Adrenal gland (tissue), 12 donors: ENCODE data around the gene AIM2. TPM values are rescaled to one million over a fixed set of nuclear protein-coding genes. Genes with fewer than 3 reads are reported as not detected.
A peak's percentile ranks its signal among the peaks of the same experiment; 100 is the strongest.

Experiments used
- DNase-seq, 7 donors: peaks; one replicate each; pipeline ENCODE4 v3.0.0-alpha.2; 2019 to 2020
- H3K27ac ChIP-seq, 5 donors: fragments of 200-600 bp; sonication (generic) in 4 of 5; 1 replicate in 3 of 5; 2 replicates in 2 of 5; pipeline versions ENCODE4 v1.5.1 to v1.8.0; 2016 to 2020; ENCODE audit warnings: mild to moderate bottlenecking in 1 of 5
- H3K27me3 ChIP-seq: fragments of 200-600 bp; 2 replicates; pipeline ENCODE4 v1.8.0; 2021
- H3K36me3 ChIP-seq, 2 donors: fragments of 200-600 bp; replicated peaks in 1 of 2; 1 replicate in 1 of 2; 2 replicates in 1 of 2; pipeline versions ENCODE4 v1.5.1 to v1.8.0; 2018 to 2022
- H3K4me1 ChIP-seq, 2 donors: fragments of 200-600 bp; replicated peaks in 1 of 2; 1 replicate in 1 of 2; 2 replicates in 1 of 2; pipeline versions ENCODE4 v1.5.1 to v1.8.0; 2018 to 2021
- H3K4me3 ChIP-seq, 4 donors: fragments of 200-600 bp; sonication (generic) in 3 of 4; one replicate each; pipeline ENCODE4 v1.5.1; 2016 to 2018
- H3K9me3 ChIP-seq, 3 donors: fragments of 200-600 bp; sonication (generic) in 1 of 3; replicated peaks in 1 of 3; 1 replicate in 2 of 3; 2 replicates in 1 of 3; pipeline versions ENCODE4 v1.5.1 to v1.8.0; 2016 to 2021
- POLR2A ChIP-seq, 2 donors: fragments of 450-650 bp; IDR thresholded peaks; one replicate each; pipeline ENCODE4 v1.6.1; 2017; ENCODE audit warnings: antibody characterized with exemption in 2 of 2, mild to moderate bottlenecking in 2 of 2, moderate library complexity in 1 of 2
- WGBS, 4 donors: extraction: QIAGEN DNeasy Blood & Tissue Kit in 2 of 4; methylation state at CpG; one replicate each; pipeline versions ENCODE4 v1.1.5 to v1.1.7; 2013 to 2017; 5-methylcytosine and 5-hydroxymethylcytosine counted together
- intact Hi-C, 2 donors: fragments of 100-400 bp; cut with DNase I; formaldehyde crosslinking; loops; one replicate each; pipeline versions ENCODE4 v1.14.1 to v1.15.0; 2022 to 2023
- polyA plus RNA-seq, 3 donors: library from polyadenylated mRNA; stranded (reverse); fragments of 200-250 nt in 2 of 3; fragments of 350-450 nt in 1 of 3; fragmentation: Illumina TruSeq in 1 of 3; extraction: RNeasy Lipid Tissue Mini Kit (QIAGEN cat#74804) in 1 of 3; gene quantifications; one replicate each; pipeline ENCODE4 v1.2.3, GENCODE V29; 2013 to 2014
- total RNA-seq, 9 donors: library from RNA; depleted of rRNA in 4 of 9; stranded (reverse); fragments of >200 nt in 4 of 9; fragments of 120-200 nt in 1 of 9; fragmentation: NEBNext Ultra II Directional in 1 of 9; extraction: Animal tissue kit (Norgen Biotek cat#: 25700) in 1 of 9; gene quantifications; one replicate each; pipeline versions ENCODE4 v1.1.0 to v1.2.4, GENCODE V29; 2013 to 2023
- TF ChIP-seq, protein P1 (sequence below), 6 experiments: fragments of 450-650 bp in 4 of 6; fragments of 200-600 bp in 2 of 6; sonication (generic) in 1 of 6; IDR thresholded peaks; 1 replicate in 5 of 6; 2 replicates in 1 of 6; pipeline versions ENCODE4 v1.5.1 to v1.8.0; 2016 to 2021; ENCODE audit warnings: antibody characterized with exemption in 6 of 6, mild to moderate bottlenecking in 2 of 6, moderate library complexity in 1 of 6
- donor health status: healthy with polysubstance abuse.
- donor health status: Bipolar disorder and iron deficiency.
- donor health status: DM: yes; HTN: yes; CAD: no.
- donor health status: DM: no; HTN: no; CAD: no.
- donor health status: DM: no; HTN: no; CAD: no.
- donor health status: DM: yes; HTN: yes; CAD: no.

The AIM2 gene
- total and polyA plus RNA-seq, 12 donors, result 0.11 to 1.3 (median 0.57) TPM; not detected in 1

DNA sequence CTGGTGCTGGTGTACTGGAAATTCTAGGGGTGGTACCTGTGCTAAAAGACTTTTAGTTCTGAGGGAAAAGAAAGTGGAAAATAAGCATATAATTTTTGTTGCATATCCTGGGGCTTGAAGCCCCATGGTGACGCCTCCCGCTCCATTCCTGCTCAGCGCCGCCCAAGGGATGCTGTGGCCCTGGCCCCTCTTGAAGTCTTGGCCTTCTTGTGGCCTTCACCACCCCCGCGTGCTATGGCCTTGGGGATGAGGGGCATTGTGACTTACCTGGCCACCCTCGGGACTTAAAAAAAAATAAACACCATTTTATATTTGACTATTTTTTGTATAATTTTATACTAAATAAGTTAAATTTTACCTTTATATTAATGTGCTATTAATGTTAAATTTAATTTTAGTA lies 51.5 kb downstream of the AIM2 start:
- no peak for DNase-seq
- Histone ChIP-seq H3K27me3 (no peaks in the 10 kb centered on the region), H3K4me1 (peaks cover 0 to 17% of the 10 kb centered on the region in 2 donors), H3K4me3 (no peak overlapping the region), H3K27ac (no peak overlapping the region), H3K36me3 (peaks cover 0 to 30% of the 10 kb centered on the region in 2 donors), H3K9me3 (no peaks in the 10 kb centered on the region)
- intact Hi-C loops, result no loop called here
- no peak for TF ChIP-seq POLR2A (IDR thresholded peaks at IDR 0.05)
- TF ChIP-seq, protein P1, sequence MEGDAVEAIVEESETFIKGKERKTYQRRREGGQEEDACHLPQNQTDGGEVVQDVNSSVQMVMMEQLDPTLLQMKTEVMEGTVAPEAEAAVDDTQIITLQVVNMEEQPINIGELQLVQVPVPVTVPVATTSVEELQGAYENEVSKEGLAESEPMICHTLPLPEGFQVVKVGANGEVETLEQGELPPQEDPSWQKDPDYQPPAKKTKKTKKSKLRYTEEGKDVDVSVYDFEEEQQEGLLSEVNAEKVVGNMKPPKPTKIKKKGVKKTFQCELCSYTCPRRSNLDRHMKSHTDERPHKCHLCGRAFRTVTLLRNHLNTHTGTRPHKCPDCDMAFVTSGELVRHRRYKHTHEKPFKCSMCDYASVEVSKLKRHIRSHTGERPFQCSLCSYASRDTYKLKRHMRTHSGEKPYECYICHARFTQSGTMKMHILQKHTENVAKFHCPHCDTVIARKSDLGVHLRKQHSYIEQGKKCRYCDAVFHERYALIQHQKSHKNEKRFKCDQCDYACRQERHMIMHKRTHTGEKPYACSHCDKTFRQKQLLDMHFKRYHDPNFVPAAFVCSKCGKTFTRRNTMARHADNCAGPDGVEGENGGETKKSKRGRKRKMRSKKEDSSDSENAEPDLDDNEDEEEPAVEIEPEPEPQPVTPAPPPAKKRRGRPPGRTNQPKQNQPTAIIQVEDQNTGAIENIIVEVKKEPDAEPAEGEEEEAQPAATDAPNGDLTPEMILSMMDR (IDR thresholded peaks at IDR 0.05), result no peak
- 84 to 90% (median 87%) methylated on average over 7 of the region's 7 CpGs for WGBS, 4 donors

DNA sequence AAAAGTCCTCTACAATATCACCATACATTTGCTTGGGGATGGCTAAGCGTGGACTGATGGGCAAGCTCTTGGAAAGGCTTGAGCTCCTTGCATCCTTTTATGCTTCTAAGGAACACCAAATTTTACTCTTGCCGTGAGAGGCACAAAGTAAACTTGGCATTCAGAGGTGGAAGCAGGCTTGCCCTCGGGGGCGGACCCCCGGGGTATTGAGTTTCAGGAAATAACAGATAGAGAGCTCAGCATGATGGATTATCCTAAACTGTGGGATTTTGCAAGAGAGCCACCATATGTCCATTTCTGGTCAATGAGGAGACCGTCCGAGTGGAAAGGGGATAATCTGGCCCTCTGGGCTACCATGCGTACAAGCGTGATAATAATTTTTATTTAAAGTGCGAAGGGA lies 52.8 kb downstream of the AIM2 start:
- Histone ChIP-seq H3K4me3 (no peak overlapping the region), H3K9me3 (no peaks in the 10 kb centered on the region), H3K27me3 (no peaks in the 10 kb centered on the region), H3K36me3 (peaks cover 0 to 43% of the 10 kb centered on the region in 2 donors), H3K4me1 (peaks cover 0 to 30% of the 10 kb centered on the region in 2 donors), H3K27ac (no peak overlapping the region)
- no peak for DNase-seq
- TF ChIP-seq POLR2A (IDR thresholded peaks at IDR 0.05), result no peak
- TF ChIP-seq, protein P1 (IDR thresholded peaks at IDR 0.05), result no peak
- 92 to 95% (median 93%) methylated on average over 10 of the region's 10 CpGs for WGBS, 4 donors
- intact Hi-C loops, result no loop called here

DNA sequence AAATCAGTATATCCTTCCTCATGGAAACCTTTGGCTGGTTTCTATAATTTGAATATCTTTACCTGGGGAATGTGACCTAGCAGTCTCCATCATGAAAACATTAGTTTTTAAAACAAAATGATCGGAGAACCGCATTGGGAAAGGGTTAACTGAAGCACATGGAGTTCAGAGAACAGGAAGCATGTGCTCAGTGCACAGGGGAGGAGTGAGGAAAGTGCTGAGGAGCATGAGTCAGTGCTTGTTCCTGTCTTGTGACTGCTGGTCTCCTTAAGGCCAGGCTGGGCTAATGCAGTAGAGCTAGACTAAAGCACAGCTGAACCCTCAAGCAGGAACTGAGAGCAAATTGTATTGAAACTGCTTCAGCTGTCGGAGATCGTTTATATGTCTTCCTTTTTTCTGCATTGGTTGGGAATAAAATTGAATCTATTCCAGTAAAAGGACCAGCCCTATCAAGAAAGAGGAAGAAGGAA lies 61.1 kb downstream of the AIM2 start:
- Histone ChIP-seq H3K27ac (peak overlapping the region in 2 of 5 donors; percentile 32 to 54), H3K9me3 (no peaks in the 10 kb centered on the region), H3K4me3 (peak overlapping the region in 1 of 4 donors; percentile 12), H3K36me3 (peaks cover 0 to 49% of the 10 kb centered on the region in 2 donors), H3K4me1 (peaks cover 0 to 65% of the 10 kb centered on the region in 2 donors), H3K27me3 (no peaks in the 10 kb centered on the region)
- intact Hi-C loops, result no loop called here
- TF ChIP-seq POLR2A (IDR thresholded peaks at IDR 0.05), result peak in 1 of 2 donors; percentile 12
- TF ChIP-seq, protein P1 (IDR thresholded peaks at IDR 0.05), result peak in 1 of 6 experiments; percentile 12
- DNase-seq, result peak; percentile 41 to 82 (median 71)
- 58 to 70% (median 64%) methylated on average over 4 of the region's 4 CpGs for WGBS, 4 donors

DNA sequence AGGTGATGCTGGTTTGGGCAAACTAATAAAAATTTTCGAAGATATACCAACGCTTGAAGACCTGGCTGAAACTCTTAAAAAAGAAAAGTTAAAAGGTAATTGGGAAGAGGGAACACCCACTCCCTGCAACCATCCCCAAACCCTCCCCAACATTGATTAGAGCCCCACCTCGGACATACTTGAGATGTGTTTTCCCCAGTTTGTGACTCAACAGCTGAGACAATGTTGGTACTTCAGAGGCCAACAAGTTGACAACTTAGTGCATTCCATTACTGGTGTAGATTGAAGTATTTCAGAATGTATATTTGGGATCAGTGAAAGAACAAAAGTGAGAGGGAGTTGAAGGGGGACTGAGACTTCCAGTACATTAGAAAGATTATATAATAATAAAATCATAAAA lies 61.7 kb downstream of the AIM2 start:
- Histone ChIP-seq H3K36me3 (peaks cover 0 to 43% of the 10 kb centered on the region in 2 donors), H3K4me3 (peak overlapping the region in 1 of 4 donors; percentile 12), H3K27me3 (no peaks in the 10 kb centered on the region), H3K9me3 (no peaks in the 10 kb centered on the region), H3K4me1 (peaks cover 0 to 62% of the 10 kb centered on the region in 2 donors), H3K27ac (peak overlapping the region in 1 of 5 donors; percentile 32)
- intact Hi-C loops, result no loop called here
- DNase-seq, result no peak
- 82 to 96% (median 89%) methylated on average over 3 of the region's 3 CpGs for WGBS, 4 donors
- no peak for TF ChIP-seq POLR2A (IDR thresholded peaks at IDR 0.05)
- TF ChIP-seq, protein P1 (IDR thresholded peaks at IDR 0.05), result no peak
